GM12892 (cell line): ENCODE measurements around the gene VPS33A.

Experiments used
- POLR2A ChIP-seq: IDR thresholded peaks from 2 replicates; pipeline ENCODE4 v1.6.1; 2011; ENCODE audit warnings: low read depth, low read length, control low read depth
- POLR2AphosphoS5 ChIP-seq: IDR thresholded peaks from 2 replicates; pipeline ENCODE4 v1.6.1; 2011; ENCODE audit warnings: low read depth, low read length, control low read depth
- TAF1 ChIP-seq: IDR thresholded peaks from 2 replicates; pipeline ENCODE4 v1.6.1; 2011; ENCODE audit warnings: low read depth, mild to moderate bottlenecking, control low read depth, low read length, borderline replicate concordance

- no peak for TF ChIP-seq POLR2AphosphoS5
- TF ChIP-seq POLR2A, result no peak
- TF ChIP-seq TAF1, result no peak
These were observed 61.0 kb downstream of the VPS33A start for GRCh38 chr12:122205053-122205925.
